GM12878 (cell line): ENCODE data around the gene UTP11. TPM values are rescaled to one million over a fixed set of nuclear protein-coding genes. Genes with fewer than 3 reads are reported as not detected.

Source experiments
- BCL3 ChIP-seq: IDR thresholded peaks from 2 replicates; pipeline ENCODE4 v1.6.1; 2011; ENCODE audit warnings: borderline replicate concordance, low read depth, mild to moderate bottlenecking, moderate library complexity, low read length; ENCODE audit not compliant: insufficient read depth, poor library complexity, severe bottlenecking
- BCLAF1 ChIP-seq: fragments of 450-650 bp; IDR thresholded peaks from 2 replicates; pipeline ENCODE4 v1.6.1; 2017; ENCODE audit warnings: antibody characterized with exemption, mild to moderate bottlenecking, moderate library complexity
- CHD4 ChIP-seq: fragments of 200-600 bp; sonication (generic); IDR thresholded peaks from 2 replicates; pipeline ENCODE4 v1.6.1; 2016; ENCODE audit warnings: mild to moderate bottlenecking
- ELK1 ChIP-seq: IDR thresholded peaks from 2 replicates; pipeline ENCODE4 v1.6.1; 2012; ENCODE audit warnings: low read depth, low read length, improper control_type of control experiment
- GABPA ChIP-seq: IDR thresholded peaks from 2 replicates; pipeline ENCODE4 v1.6.1; 2014; ENCODE audit warnings: antibody characterized with exemption, low read depth, mild to moderate bottlenecking, inconsistent platforms
- HDAC2 ChIP-seq: fragments of 200-600 bp; sonication (generic); IDR thresholded peaks from 2 replicates; pipeline ENCODE4 v1.6.1; 2017
- KDM1A ChIP-seq: fragments of 200-600 bp; sonication (generic); IDR thresholded peaks from 2 replicates; pipeline ENCODE4 v1.6.1; 2016; ENCODE audit warnings: borderline replicate concordance
- MAX ChIP-seq: IDR thresholded peaks from 2 replicates; pipeline ENCODE4 v1.6.1; 2012; ENCODE audit warnings: low read depth, low read length, improper control_type of control experiment
- MEF2B ChIP-seq: fragments of 450-650 bp; IDR thresholded peaks from 2 replicates; pipeline ENCODE4 v1.6.1; 2018; ENCODE audit warnings: mild to moderate bottlenecking, moderate library complexity; ENCODE audit not compliant: partially characterized antibody, poor library complexity, severe bottlenecking
- MTA2 ChIP-seq: fragments of 450-650 bp; IDR thresholded peaks from 2 replicates; pipeline ENCODE4 v1.6.1; 2016; ENCODE audit warnings: low read depth, mild to moderate bottlenecking, moderate library complexity
- NFXL1 ChIP-seq: fragments of 450-650 bp; IDR thresholded peaks from 2 replicates; pipeline ENCODE4 v1.6.1; 2017; ENCODE audit warnings: antibody characterized with exemption, mild to moderate bottlenecking, borderline replicate concordance
- NR2F1 ChIP-seq: fragments of 450-650 bp; conservative IDR thresholded peaks from 2 replicates; pipeline ENCODE4 v1.6.1; 2017; ENCODE audit warnings: mild to moderate bottlenecking
- PAX8 ChIP-seq: fragments of 450-650 bp; IDR thresholded peaks from 2 replicates; pipeline ENCODE4 v1.6.1; 2017; ENCODE audit warnings: mild to moderate bottlenecking, moderate library complexity
- POLR2A ChIP-seq: IDR thresholded peaks from 2 replicates; pipeline ENCODE4 v1.6.1; 2011; ENCODE audit warnings: low read depth, mild to moderate bottlenecking, low read length
- RELB ChIP-seq: fragments of 450-650 bp; IDR thresholded peaks from 2 replicates; pipeline ENCODE4 v1.6.1; 2017; ENCODE audit warnings: low read depth, mild to moderate bottlenecking, moderate library complexity
- SMAD5 ChIP-seq: IDR thresholded peaks from 2 replicates; pipeline ENCODE4 v1.6.1; 2016; ENCODE audit warnings: antibody characterized with exemption, low read depth
- TARDBP ChIP-seq: IDR thresholded peaks from 2 replicates; pipeline ENCODE4 v1.6.1; 2016; ENCODE audit warnings: borderline replicate concordance
- ZBTB11 ChIP-seq: fragments of 450-650 bp; formaldehyde crosslinking; IDR thresholded peaks from 2 replicates; pipeline ENCODE4 v1.5.0; 2022; ENCODE audit warnings: mild to moderate bottlenecking, missing genetic modification characterization
- ZNF217 ChIP-seq: fragments of 450-650 bp; IDR thresholded peaks from 2 replicates; pipeline ENCODE4 v1.6.1; 2017; ENCODE audit warnings: antibody characterized with exemption, mild to moderate bottlenecking
- ZNF384 ChIP-seq: IDR thresholded peaks from 2 replicates; pipeline ENCODE4 v1.6.1; 2012; ENCODE audit warnings: low read depth, mild to moderate bottlenecking, low read length, improper control_type of control experiment, borderline replicate concordance
- polyA plus RNA-seq, 11 experiments: library from polyadenylated mRNA; depleted of rRNA in 4 of 11; unstranded in 6 of 11; stranded (reverse) in 5 of 11; fragments of >200 nt; fragmentation: Nextera tagmentation in 4 of 11; fragmentation: Illumina TruSeq in 1 of 11; extraction: Ambion mirVana in 4 of 11; extraction: Trizol in 1 of 11; gene quantifications; 1 replicate in 1 of 11; 2 replicates in 10 of 11; pipeline versions ENCODE4 v1.2.1 to v1.2.3, GENCODE V29; 2011 to 2016; ENCODE audit warnings: inconsistent platforms in 2 of 11, missing spikeins in 2 of 11, low read depth in 1 of 11
- total RNA-seq, 4 experiments: library from RNA; depleted of rRNA in 3 of 4; stranded (reverse); fragments of >200 nt in 3 of 4; fragmentation: Illumina TruSeq in 1 of 4; extraction: Trizol in 1 of 4; gene quantifications; 2 replicates each; pipeline versions ENCODE4 v1.2.1 to v1.2.3, GENCODE V29; 2013 to 2021

UTP11 gene
- total and polyA plus RNA-seq, 10 of the 15 experiments (the other 5 are each of a cell fraction or from before 2014, with no cell fraction given) = 34.5 to 146 (median 64.2) TPM

- TF ChIP-seq BCL3 = peak; percentile 76
- TF ChIP-seq NFXL1 = no peak
- no peak for TF ChIP-seq ELK1
- TF ChIP-seq PAX8 = no peak
- no peak for TF ChIP-seq BCLAF1
- TF ChIP-seq GABPA = no peak
- TF ChIP-seq NR2F1 = peak; percentile 63
- peak; percentile 90 for TF ChIP-seq MTA2
- peak; percentile 18; the same call in 1 of the 2 replicates for TF ChIP-seq POLR2A
- no peak for TF ChIP-seq SMAD5
- peak; percentile 96 for TF ChIP-seq RELB
- peak; percentile 73; the same call in 1 of the 2 replicates for TF ChIP-seq ZNF384
- no peak for TF ChIP-seq KDM1A
- no peak for TF ChIP-seq ZBTB11 (CRISPR knock-in tag)
- no peak for TF ChIP-seq TARDBP
- TF ChIP-seq HDAC2 = no peak
- TF ChIP-seq MAX = no peak; the same call in 1 of the 2 replicates
- no peak for TF ChIP-seq CHD4
- peak; percentile 75 for TF ChIP-seq MEF2B
- no peak for TF ChIP-seq ZNF217
Observed at GRCh38 chr1:38028105-38028591, 15.6 kb downstream of the UTP11 start (continued).
